HG02763 (cell line): ENCODE measurements around the gene FGF12.

Source experiments
- ATAC-seq: cut with Tn5 transposase; IDR thresholded peaks from one replicate; pipeline ENCODE4 v1.9.1; 2021; ENCODE audit warnings: mild to moderate bottlenecking, moderate library complexity; ENCODE audit not compliant: unreplicated experiment

FGF12 gene

GRCh38 chr3:192352142-192352541 lies 375.2 kb downstream of the FGF12 start:
- no peak for ATAC-seq

GRCh38 chr3:192351441-192351840 lies 375.9 kb downstream of the FGF12 start:
- no peak for ATAC-seq

- no peak for ATAC-seq
Observed at GRCh38 chr3:192340031-192340430, 387.3 kb downstream of the FGF12 start.

- ATAC-seq, result no peak
Observed at GRCh38 chr3:192339214-192339613, 388.1 kb downstream of the FGF12 start.

DNA sequence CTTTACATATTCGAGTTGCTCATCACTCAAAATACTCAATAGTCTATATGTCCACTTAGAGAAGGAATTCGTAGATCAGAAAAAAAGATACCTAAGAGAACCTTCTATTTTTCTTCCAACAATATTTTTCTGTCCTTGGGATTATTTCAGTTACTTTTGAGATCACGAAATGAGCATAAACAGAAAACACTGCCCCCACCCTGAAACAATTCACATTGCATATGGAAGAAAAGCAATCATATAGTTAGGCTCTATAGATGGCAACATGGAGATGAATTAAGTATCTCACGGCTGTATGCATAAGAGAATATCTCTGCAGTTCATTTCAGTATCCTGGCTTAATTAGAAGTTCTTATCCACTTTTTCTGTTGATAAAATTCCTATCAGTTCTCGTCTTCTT lies 391.1 kb downstream of the FGF12 start:
- no peak for ATAC-seq

- no peak for ATAC-seq
Observed at GRCh38 chr3:192332386-192333291, 394.7 kb downstream of the FGF12 start.

DNA sequence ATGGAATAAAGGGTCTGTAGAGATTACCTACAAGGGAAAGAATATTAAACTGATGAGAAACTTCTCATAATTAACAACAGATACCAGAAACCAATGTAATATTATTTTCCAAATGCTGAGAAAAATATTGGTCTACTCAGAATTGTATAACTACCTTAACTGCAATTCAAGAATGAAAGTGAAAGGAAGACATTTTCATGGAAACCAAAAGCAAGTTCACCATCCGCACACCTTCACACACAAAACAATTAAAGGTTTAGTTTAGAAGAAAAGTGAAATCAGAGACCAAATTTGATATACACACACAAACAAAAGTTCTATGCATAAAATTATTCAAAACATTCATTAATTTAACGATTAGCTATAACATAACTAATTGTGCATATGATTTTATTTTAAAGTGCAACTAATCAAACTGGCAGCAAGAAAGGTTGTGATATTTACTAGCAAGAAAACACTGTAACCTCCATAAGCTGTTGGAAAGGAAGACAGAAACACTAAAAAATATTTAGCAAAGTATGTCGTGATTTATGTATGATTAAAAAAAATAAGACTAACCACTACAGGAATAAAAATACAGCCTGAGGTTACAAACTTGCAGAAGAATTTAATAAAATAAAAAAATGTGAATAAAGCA lies 395.5 kb downstream of the FGF12 start:
- ATAC-seq, result no peak

DNA sequence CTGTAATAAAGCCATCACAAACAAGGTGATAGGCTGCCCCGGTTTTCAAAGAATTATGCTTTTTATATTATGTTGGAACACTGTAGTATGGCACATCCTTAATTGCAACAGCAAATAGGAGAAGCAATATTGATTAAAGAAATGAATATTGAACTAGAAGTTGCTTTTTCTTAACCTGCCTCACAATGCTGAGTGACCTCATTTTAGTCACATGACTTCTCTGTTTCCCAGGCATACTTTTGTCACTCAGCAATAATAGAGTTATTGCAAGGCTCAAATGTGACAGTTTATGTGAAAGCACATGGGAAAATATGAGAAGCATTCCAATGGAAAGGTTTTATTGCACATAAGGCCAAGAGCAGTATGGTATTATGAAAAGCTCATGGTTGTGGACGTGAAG lies 400.7 kb downstream of the FGF12 start:
- ATAC-seq, result no peak

DNA sequence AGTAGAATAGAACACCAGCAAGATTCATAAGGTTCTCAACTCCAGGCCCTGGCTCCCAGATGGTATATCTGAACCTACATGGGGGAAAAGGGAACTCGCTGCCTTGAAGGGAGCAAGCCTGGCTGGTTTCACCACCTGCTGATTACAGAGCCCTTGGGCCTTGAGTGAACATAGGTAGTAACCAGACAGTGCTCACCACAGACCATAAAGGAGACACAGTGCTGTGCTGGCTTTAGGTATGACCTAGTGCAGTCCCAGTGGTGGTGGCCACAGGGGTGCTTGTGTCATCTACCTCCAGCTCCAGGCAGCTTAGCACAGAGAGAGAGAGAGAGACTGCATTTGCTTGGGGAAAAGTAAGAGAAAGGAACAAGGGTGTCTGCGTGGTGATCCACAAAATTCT lies 409.8 kb downstream of the FGF12 start:
- no peak for ATAC-seq

DNA sequence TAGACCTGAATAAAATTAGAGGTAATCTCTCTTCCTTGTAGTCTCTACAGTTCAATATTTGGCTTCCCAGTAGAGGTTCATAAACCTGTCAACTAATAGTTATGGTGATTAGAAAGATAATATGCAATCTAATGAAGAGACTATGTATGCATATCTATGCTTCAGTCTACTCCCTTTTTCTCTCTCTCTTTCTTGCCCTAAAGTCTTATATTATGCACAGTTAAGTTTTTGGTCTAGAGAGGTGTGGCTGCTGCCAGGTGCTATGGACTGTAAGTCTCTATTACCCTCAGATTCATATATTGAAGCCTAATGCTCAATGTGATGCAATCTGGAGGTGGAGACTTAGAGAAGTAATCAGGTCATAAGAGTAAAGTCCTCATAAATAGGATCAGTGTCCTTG lies 413.7 kb downstream of the FGF12 start:
- no peak for ATAC-seq

GRCh38 chr3:192307631-192308030 lies 419.7 kb downstream of the FGF12 start:
- no peak for ATAC-seq

- ATAC-seq, result no peak
Observed at GRCh38 chr3:192303235-192303634, 424.1 kb downstream of the FGF12 start.

GRCh38 chr3:192302721-192303120 lies 424.6 kb downstream of the FGF12 start:
- no peak for ATAC-seq

DNA sequence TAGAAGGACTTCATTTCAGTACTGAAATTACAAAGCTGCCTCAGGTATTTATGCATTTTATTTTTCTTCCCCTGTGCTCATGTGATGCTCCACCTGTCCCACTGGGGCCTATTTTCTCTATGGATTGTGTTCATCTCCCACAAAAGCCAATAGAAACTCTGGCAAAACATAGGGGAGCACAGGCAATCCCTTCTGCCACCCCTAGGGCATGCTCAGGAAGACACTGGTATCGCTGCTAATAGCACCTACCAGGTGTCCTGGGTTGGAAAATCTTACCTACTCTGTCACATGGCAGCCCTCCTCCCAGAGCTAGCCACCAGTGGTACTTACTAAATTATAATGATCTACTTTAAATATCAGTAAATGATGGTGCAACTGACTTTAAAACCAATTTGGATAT lies 427.4 kb downstream of the FGF12 start:
- ATAC-seq, result no peak

DNA sequence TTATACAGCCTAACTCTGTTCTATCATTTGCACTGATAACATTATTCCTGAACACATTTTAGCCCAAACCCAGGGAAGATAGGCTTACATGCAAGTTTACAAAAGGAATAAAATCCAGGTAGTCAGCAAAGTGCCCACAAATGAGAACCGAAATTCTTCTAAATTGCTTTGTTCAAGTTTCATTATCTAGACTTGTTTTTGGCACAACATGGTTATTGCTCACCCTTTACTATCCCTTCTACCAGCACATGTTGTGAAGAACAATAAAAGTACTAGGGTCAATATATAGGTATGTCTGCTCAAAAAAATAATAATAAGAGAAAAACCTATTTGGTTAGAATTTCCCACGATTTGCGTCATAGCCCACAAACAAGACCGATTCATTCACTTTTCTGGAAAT lies 430.5 kb downstream of the FGF12 start:
- ATAC-seq, result no peak

DNA sequence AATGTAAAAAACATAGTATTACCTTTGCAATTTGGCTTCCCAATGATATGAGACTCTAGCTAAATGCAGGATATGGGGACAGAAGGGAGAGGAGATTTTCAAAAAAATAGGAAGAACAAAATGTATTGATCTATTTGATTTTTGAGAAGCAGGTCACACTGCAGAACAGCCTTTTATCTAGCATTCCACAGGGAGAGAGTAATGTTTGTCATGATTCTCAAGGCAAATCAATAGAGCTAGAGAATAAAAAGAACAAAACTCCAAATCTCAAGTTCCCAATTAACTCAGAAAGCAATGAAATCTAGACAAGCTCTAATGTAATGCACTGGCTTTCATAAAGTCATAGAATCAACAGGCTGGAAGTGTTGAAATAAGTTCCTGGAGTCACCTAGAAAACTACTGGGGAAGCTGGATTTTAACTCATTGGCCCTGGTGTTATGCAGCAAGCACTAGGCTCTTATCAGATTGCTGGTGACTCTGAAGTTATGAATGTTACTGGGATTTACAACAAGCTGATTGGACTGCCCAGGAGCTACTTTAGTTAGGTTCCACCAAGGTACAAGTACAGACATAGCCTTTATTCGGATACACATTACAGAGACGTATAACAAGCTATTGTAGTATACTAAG lies 442.8 kb downstream of the FGF12 start:
- no peak for ATAC-seq

GRCh38 chr3:192281207-192281880 lies 446.0 kb downstream of the FGF12 start:
- ATAC-seq, result no peak

DNA sequence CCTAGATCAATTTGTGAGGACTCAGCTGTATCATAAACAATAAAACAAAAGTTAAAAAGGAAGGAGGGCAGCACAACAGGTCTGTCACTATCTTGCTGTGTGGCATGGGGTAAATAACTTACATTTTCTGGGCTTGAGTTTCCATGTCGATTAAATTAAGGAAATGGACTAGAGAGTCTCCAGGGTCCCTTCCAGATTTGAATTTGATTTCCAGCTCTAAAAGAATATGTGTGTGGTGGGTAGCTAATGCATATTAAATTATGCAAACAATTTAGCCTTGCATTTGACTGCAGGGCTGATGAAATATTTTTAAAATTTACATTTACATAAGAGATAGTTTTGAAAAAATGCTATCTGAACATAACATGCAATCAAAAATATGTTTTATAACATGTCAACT lies 447.7 kb downstream of the FGF12 start:
- no peak for ATAC-seq

- ATAC-seq, result no peak
Observed at GRCh38 chr3:192277477-192277876, 449.9 kb downstream of the FGF12 start.

DNA sequence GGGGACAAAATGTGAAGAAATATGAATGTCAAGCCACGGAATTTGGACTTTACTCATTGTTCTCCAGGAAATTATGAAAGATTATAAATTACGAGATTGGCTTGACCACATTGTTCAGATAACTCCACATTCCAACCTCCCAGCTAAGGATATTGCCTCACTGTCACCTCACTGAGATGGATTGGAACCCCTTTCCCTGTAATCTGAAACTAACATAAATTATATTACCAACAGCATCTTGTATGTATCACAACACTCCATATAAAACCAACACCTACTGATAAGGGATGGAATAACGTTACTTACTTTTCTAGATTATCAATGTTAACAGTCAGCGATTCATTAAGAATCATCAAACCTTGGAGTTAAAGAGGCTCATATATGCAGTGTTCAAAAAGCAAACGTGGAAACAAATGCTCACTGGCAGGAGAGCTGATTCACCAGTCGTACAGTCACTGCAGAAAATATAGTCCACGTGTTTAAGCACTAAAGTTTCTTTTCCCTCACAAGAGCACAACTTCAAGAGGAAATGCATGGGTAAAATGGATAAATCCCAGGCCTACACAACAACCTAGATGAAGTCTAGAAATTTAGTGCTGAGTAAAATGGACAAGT lies 451.5 kb downstream of the FGF12 start:
- ATAC-seq, result no peak

GRCh38 chr3:192273697-192274010 lies 453.7 kb downstream of the FGF12 start:
- ATAC-seq, result no peak
